ENCODE data around the gene NIPBL.

Gene NIPBL

DNA sequence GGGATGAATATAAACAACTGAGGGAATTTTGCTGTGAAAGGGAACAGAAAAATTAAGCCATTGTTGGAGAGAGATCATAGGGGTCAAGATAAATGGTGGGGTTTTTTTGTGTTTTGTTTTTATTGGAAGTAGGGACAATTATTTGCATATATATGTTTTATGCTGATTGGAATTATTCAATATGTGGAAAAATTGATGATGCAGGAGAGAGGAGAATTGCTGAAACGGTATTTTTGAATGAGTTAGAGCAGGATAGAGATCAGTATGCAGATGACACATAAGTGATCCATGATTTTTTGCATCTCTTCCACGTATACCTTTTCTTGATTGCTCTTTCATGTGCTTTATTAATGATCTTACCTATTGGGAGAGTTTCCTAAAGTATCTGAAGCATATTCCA is 67.5 kb downstream of the NIPBL start:
- Histone ChIP-seq H3K27me3 (no peaks in the 10 kb centered on the region), H3K9me3 (no peaks in the 10 kb centered on the region), H3K36me3 (no peaks in the 10 kb centered on the region), H3K4me1 (ENCODE audit: control insufficient read depth in 1 of 2, insufficient read depth in 1 of 2, low read depth in 1 of 2, low read length in 1 of 2) (peaks cover 13 to 15% of the 10 kb centered on the region in 2 experiments), H3K4me3 (ENCODE audit: low read depth in 1 of 2, low read length in 1 of 2) (no peak overlapping the region), H3K27ac (no peak overlapping the region)
- TF ChIP-seq, protein P1, sequence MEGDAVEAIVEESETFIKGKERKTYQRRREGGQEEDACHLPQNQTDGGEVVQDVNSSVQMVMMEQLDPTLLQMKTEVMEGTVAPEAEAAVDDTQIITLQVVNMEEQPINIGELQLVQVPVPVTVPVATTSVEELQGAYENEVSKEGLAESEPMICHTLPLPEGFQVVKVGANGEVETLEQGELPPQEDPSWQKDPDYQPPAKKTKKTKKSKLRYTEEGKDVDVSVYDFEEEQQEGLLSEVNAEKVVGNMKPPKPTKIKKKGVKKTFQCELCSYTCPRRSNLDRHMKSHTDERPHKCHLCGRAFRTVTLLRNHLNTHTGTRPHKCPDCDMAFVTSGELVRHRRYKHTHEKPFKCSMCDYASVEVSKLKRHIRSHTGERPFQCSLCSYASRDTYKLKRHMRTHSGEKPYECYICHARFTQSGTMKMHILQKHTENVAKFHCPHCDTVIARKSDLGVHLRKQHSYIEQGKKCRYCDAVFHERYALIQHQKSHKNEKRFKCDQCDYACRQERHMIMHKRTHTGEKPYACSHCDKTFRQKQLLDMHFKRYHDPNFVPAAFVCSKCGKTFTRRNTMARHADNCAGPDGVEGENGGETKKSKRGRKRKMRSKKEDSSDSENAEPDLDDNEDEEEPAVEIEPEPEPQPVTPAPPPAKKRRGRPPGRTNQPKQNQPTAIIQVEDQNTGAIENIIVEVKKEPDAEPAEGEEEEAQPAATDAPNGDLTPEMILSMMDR (IDR thresholded peaks at IDR 0.05) = no peak

DNA sequence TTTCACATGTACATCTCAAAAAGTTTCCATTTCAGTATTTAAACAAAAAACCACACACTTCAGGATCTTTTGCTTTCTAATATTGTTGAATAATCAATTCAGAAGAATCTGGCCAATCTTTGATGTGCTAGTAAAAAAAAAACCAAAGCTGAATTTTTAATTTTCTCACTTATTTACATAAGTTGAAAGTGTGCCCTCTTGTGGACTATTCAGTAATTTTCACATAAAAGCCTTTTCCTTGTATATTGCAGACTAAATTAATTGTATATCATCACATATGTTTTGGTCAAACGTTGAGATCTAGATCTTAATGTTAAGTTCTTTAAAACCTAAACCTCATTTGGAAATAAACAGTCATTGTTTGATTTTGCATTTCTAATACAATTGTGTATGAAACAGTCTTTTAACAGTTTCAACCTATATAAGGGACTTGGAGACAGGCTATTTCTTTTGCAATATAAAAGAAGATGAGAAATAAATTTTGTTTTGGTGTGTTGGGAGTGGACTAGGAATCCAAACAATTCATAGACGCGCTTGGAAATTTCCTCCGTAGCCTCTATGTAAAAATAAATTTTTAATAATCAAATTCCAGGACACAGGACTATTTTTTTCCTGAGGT is 68.1 kb downstream of the NIPBL start:
- Histone ChIP-seq H3K4me3 (ENCODE audit: low read depth in 1 of 2, low read length in 1 of 2) (no peak overlapping the region), H3K27me3 (no peaks in the 10 kb centered on the region), H3K27ac (no peak overlapping the region), H3K36me3 (no peaks in the 10 kb centered on the region), H3K9me3 (no peaks in the 10 kb centered on the region), H3K4me1 (ENCODE audit: control insufficient read depth in 1 of 2, insufficient read depth in 1 of 2, low read depth in 1 of 2, low read length in 1 of 2) (peaks cover 14 to 17% of the 10 kb centered on the region in 2 experiments)
- TF ChIP-seq, protein P1 (IDR thresholded peaks at IDR 0.05) = peak; percentile 27

DNA sequence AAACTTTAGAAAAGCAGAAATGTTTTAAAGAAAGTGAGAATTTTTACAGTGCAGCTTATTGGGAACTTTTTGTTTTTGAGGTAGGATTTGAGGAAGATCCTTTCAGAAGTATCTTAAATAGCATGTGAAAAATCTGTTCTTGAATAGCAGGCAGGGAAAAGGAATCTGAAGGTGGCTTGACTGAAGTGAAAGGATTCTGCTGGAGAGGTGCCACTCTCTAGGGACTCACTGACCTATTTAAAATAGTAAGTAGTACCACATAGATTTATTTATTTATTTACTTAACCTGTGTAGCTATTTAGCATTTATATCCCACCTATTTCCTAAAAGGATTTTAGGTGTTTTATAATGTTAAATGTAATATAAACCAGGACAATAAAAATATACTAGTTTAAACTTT is 69.1 kb downstream of the NIPBL start:
- Histone ChIP-seq H3K4me3 (ENCODE audit: low read depth in 1 of 2, low read length in 1 of 2) (no peak overlapping the region), H3K9me3 (no peaks in the 10 kb centered on the region), H3K27ac (no peak overlapping the region), H3K27me3 (no peaks in the 10 kb centered on the region), H3K36me3 (no peaks in the 10 kb centered on the region), H3K4me1 (ENCODE audit: control insufficient read depth in 1 of 2, insufficient read depth in 1 of 2, low read depth in 1 of 2, low read length in 1 of 2) (peaks cover 7 to 12% of the 10 kb centered on the region in 2 experiments)
- TF ChIP-seq, protein P1 (IDR thresholded peaks at IDR 0.05) = no peak

DNA sequence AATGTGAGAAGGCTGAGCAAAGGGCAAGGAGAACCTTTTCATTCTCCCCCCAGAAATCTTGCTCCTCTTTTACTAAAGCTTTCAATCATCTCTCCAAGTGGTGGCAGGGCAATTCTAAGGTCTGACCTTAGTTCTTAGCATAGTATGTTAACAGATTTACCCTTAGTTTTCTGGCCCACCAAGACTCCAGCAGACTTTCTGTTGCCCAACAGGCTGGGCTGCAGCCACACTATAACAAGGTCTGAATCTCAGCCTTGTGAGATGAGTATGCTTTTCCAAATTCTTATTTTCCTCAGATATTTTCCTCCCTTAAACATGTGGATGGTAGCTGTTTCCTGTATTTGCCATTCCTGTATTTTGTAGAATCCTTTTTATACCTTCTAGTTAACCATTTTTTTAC is 69.5 kb downstream of the NIPBL start:
- no peaks in the 10 kb centered on the region for H3K36me3 ChIP-seq
- no peak overlapping the region for H3K4me3 ChIP-seq (ENCODE audit: low read depth in 1 of 2, low read length in 1 of 2)
- TF ChIP-seq, protein P1 (IDR thresholded peaks at IDR 0.05) = no peak
- H3K27me3 ChIP-seq = no peaks in the 10 kb centered on the region
- H3K9me3 ChIP-seq = no peaks in the 10 kb centered on the region
- H3K27ac ChIP-seq = no peak overlapping the region
- peaks cover 5 to 10% of the 10 kb centered on the region in 2 experiments for H3K4me1 ChIP-seq (ENCODE audit: control insufficient read depth in 1 of 2, insufficient read depth in 1 of 2, low read depth in 1 of 2, low read length in 1 of 2)

DNA sequence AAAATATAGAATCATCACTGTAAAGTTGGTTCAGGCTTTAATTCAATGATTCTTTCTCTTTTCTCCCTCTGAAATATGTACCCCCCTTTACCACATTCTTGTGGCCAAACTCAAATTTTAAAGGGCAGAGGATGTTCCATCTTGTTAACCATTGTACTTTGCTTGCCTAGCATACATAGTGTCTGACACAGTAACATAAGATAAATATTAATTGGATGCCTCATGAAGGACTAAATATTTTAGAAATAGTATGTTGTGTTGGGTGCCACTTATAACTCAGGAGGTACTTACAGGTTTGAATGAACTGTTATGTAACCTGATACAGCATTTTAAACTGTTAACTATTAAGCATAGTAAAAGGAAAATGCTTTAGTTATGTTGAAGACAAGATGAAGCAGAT is 71.5 kb downstream of the NIPBL start:
- H3K9me3 ChIP-seq = no peaks in the 10 kb centered on the region
- H3K27ac ChIP-seq = no peak overlapping the region
- no peaks in the 10 kb centered on the region for H3K36me3 ChIP-seq
- H3K27me3 ChIP-seq = no peaks in the 10 kb centered on the region
- peaks cover 5 to 10% of the 10 kb centered on the region in 2 experiments for H3K4me1 ChIP-seq (ENCODE audit: control insufficient read depth in 1 of 2, insufficient read depth in 1 of 2, low read depth in 1 of 2, low read length in 1 of 2)
- no peak overlapping the region for H3K4me3 ChIP-seq (ENCODE audit: low read depth in 1 of 2, low read length in 1 of 2)
- TF ChIP-seq, protein P1 (IDR thresholded peaks at IDR 0.05) = no peak
